Mesendoderm (in vitro differentiated cells): ENCODE data around the gene EVI5L.

Source experiments
- DNase-seq: peaks from one replicate; pipeline ENCODE4 v3.0.0; 2013
- H2AK5ac ChIP-seq: 2 replicates; pipeline ENCODE4 v1.6.1; 2013; ENCODE audit warnings: low read length, inconsistent platforms
- H2BK120ac ChIP-seq: 2 replicates; pipeline ENCODE4 v1.6.1; 2013; ENCODE audit warnings: low read depth, mild to moderate bottlenecking, low read length, moderate library complexity, mixed read lengths
- H2BK15ac ChIP-seq: replicated peaks from 2 replicates; pipeline ENCODE4 v1.6.1; 2013; ENCODE audit warnings: low read depth, mild to moderate bottlenecking, moderate library complexity
- H2BK5ac ChIP-seq: 2 replicates; pipeline ENCODE4 v1.6.1; 2013; ENCODE audit warnings: low read length, inconsistent platforms
- H3K18ac ChIP-seq: 2 replicates; pipeline ENCODE4 v1.6.1; 2013; ENCODE audit warnings: mild to moderate bottlenecking, low read length, mixed read lengths
- H3K23ac ChIP-seq: one replicate; pipeline ENCODE4 v1.6.1; 2013; ENCODE audit warnings: low read length
- H3K27ac ChIP-seq: 2 replicates; pipeline ENCODE4 v1.5.1; 2013; ENCODE audit warnings: low read depth, mild to moderate bottlenecking, inconsistent platforms, low read length, moderate library complexity
- H3K27me3 ChIP-seq: 2 replicates; pipeline ENCODE4 v1.6.1; 2013; ENCODE audit warnings: low read length, control low read depth, mild to moderate bottlenecking, inconsistent platforms; ENCODE audit not compliant: insufficient read depth, poor library complexity
- H3K36me3 ChIP-seq: 2 replicates; pipeline ENCODE4 v1.6.1; 2013; ENCODE audit warnings: low read length, inconsistent platforms; ENCODE audit not compliant: control insufficient read depth, insufficient read depth
- H3K4ac ChIP-seq: one replicate; pipeline ENCODE4 v1.6.1; 2013; ENCODE audit warnings: low read depth, mild to moderate bottlenecking, low read length, moderate library complexity
- H3K4me1 ChIP-seq: 2 replicates; pipeline ENCODE4 v1.6.1; 2013; ENCODE audit warnings: low read depth, low read length, inconsistent platforms; ENCODE audit not compliant: control insufficient read depth
- H3K4me2 ChIP-seq: 2 replicates; pipeline ENCODE4 v1.6.1; 2013; ENCODE audit warnings: low read length
- H3K4me3 ChIP-seq: 2 replicates; pipeline ENCODE4 v1.5.1; 2013; ENCODE audit warnings: mild to moderate bottlenecking, low read length
- H3K56ac ChIP-seq: one replicate; pipeline ENCODE4 v1.6.1; 2013; ENCODE audit warnings: low read length
- H3K79me1 ChIP-seq: 2 replicates; pipeline ENCODE4 v1.6.1; 2013; ENCODE audit warnings: low read length, inconsistent platforms
- H3K79me2 ChIP-seq: 2 replicates; pipeline ENCODE4 v1.6.1; 2013; ENCODE audit warnings: mild to moderate bottlenecking, low read length; ENCODE audit not compliant: control insufficient read depth, insufficient read depth
- H3K9ac ChIP-seq: 2 replicates; pipeline ENCODE4 v1.6.1; 2013; ENCODE audit warnings: low read length, inconsistent platforms
- H4K5ac ChIP-seq: one replicate; pipeline ENCODE4 v1.6.1; 2013; ENCODE audit warnings: low read length
- H4K8ac ChIP-seq: one replicate; pipeline ENCODE4 v1.6.1; 2013; ENCODE audit warnings: low read depth, mild to moderate bottlenecking, control low read depth, low read length, moderate library complexity
- WGBS: extraction: QIAGEN DNeasy Blood & Tissue Kit; methylation state at CpG from one replicate; pipeline ENCODE4 v1.1.7; 2013; ENCODE audit warnings: low lambda C conversion rate, missing lambda C conversion rate; ENCODE audit not compliant: insufficient coverage; ENCODE audit errors: extremely low coverage; 5-methylcytosine and 5-hydroxymethylcytosine counted together

Gene EVI5L

DNA sequence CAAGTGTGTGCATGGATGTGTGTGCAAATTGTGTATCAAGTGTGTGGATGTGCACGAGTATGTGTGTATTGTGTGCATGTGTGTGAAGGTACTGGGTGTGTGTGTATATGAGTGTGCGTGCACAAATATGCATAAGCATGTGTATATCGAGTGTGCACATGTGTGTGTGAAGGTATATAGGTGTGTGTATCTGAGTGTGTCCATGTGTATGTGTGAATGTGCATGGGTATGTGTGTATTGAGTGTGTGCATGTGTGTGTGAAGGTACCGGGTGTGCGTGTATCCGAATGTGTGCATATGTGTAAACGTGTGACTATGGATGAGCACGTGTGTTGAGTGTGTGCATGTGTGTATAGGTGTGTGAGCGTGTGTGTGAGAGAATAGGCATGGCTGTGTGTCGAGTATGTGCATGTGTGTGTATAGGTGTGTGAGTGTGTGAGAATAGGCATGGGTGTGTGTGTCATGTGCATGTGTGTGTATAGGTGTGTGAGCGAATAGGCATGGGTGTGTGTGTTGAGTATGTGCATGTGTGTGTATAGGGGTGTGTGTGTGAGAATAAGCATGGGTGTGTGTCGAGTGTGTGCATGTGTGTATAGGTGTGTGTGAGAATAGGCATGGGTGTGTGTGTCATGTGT lies 12.8 kb downstream of the EVI5L start:
- H3K4me1 ChIP-seq, result no peaks in the 10 kb centered on the region
- no peak overlapping the region for H3K23ac ChIP-seq
- no peak overlapping the region for H4K8ac ChIP-seq
- WGBS, result 100% methylated on average over 1 of the region's 12 CpGs
- no peak overlapping the region for H3K9ac ChIP-seq
- no peak overlapping the region for H2AK5ac ChIP-seq
- no peaks in the 10 kb centered on the region for H3K36me3 ChIP-seq
- no peak overlapping the region for H2BK15ac ChIP-seq
- no peak overlapping the region for H2BK120ac ChIP-seq
- H4K5ac ChIP-seq, result no peak overlapping the region
- no peaks in the 10 kb centered on the region for H3K79me2 ChIP-seq
- no peak overlapping the region for H3K4ac ChIP-seq
- no peak overlapping the region for H3K4me2 ChIP-seq
- H3K79me1 ChIP-seq, result no peaks in the 10 kb centered on the region
- H3K56ac ChIP-seq, result no peak overlapping the region
- no peak overlapping the region for H3K4me3 ChIP-seq
- H2BK5ac ChIP-seq, result no peak overlapping the region
- H3K27me3 ChIP-seq, result no peaks in the 10 kb centered on the region
- no peak overlapping the region for H3K27ac ChIP-seq
- H3K18ac ChIP-seq, result no peak overlapping the region
- DNase-seq, result no peak

DNA sequence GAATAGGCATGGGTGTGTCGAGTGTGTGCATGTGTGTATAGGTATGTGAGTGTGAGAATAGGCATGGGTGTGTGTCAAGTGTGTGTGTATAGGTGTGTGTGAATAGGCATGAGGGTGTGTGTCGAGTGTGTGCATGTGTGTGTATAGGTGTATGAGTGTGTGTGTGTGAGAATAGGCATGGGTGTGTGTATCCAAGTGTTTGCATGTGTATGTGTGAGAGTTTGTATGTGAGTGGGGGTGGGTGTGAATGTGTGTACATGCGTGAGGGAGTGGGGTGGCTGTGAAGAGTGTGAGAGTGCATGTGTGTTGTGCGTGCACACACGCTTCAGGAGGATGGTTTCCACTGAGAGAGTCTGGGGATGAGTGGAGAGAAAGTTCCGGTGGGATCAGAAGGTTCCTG lies 13.5 kb downstream of the EVI5L start:
- Histone ChIP-seq H3K4me1 (no peaks in the 10 kb centered on the region), H3K79me1 (no peaks in the 10 kb centered on the region), H4K5ac (no peak overlapping the region), H3K56ac (no peak overlapping the region), H2BK120ac (no peak overlapping the region), H2BK5ac (no peak overlapping the region), H2BK15ac (no peak overlapping the region), H3K4me2 (no peak overlapping the region), H3K4ac (no peak overlapping the region), H2AK5ac (no peak overlapping the region), H3K36me3 (no peaks in the 10 kb centered on the region), H3K23ac (no peak overlapping the region), H3K4me3 (no peak overlapping the region), H3K27ac (no peak overlapping the region), H3K9ac (no peak overlapping the region), H3K27me3 (no peaks in the 10 kb centered on the region), H3K79me2 (no peaks in the 10 kb centered on the region), H4K8ac (no peak overlapping the region), H3K18ac (no peak overlapping the region)
- WGBS, result 100% methylated on average over 1 of the region's 6 CpGs
- no peak for DNase-seq

DNA sequence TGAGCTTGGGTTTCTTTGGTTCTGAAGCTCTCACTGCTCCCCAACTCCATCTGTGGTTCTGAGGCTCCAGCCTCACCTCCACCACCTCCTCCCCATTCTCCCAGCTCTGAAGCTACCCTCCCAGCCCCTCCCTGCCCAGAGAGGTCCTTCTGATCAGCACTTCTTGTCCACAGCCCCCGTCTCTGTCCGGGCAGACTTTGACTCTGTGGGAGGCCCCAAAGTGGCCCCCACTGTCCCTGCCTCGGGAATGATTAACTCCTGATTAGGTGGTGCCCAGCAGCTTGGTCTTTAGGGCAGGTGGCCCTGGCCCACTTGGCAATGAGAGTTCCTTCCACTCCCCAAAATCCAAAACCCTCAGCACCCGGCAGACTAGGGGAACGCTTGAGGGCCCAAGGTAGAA lies 14.4 kb downstream of the EVI5L start:
- WGBS, result no CpG with 5 or more reads among the region's 5 CpGs

DNA sequence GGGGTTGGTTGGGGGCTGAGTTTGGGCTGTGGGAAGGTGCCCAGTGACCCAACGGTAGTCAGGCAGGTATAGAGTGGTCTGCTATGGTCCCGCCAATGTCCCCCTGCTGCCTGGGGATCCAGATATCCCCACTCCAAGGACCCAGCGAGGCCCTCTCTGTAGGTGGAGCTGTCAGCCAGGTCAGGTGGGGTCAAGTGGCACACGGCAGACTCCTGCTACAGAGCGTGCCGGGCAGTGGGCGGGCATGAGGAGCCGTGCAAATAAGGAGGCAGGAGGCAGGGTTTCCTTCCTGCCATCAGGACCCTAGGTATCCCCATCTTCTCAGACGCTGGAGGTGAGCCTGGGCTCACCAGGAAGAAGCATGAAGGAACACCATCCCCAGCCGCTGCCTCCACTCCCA lies 14.9 kb downstream of the EVI5L start:
- Histone ChIP-seq H3K27me3 (no peaks in the 10 kb centered on the region), H4K8ac (no peak overlapping the region), H3K36me3 (no peaks in the 10 kb centered on the region), H3K18ac (no peak overlapping the region), H3K4me3 (no peak overlapping the region), H3K4me1 (no peaks in the 10 kb centered on the region), H3K4ac (no peak overlapping the region), H3K56ac (no peak overlapping the region), H4K5ac (no peak overlapping the region), H3K79me2 (no peaks in the 10 kb centered on the region), H3K27ac (no peak overlapping the region), H3K23ac (no peak overlapping the region), H2BK5ac (no peak overlapping the region), H3K9ac (no peak overlapping the region), H3K4me2 (no peak overlapping the region), H2AK5ac (no peak overlapping the region), H3K79me1 (no peaks in the 10 kb centered on the region), H2BK15ac (no peak overlapping the region), H2BK120ac (no peak overlapping the region)
- no CpG with 5 or more reads among the region's 10 CpGs for WGBS
- no peak for DNase-seq

More for the DNA sequence above, 14.4 kb downstream of the EVI5L start:
- no peaks in the 10 kb centered on the region for H3K27me3 ChIP-seq
- H3K79me2 ChIP-seq, result no peaks in the 10 kb centered on the region
- no peak overlapping the region for H3K23ac ChIP-seq
- H4K5ac ChIP-seq, result no peak overlapping the region
- H3K36me3 ChIP-seq, result no peaks in the 10 kb centered on the region
- no peak overlapping the region for H3K4ac ChIP-seq
- H3K27ac ChIP-seq, result no peak overlapping the region
- no peak overlapping the region for H2BK15ac ChIP-seq
- no peak overlapping the region for H3K9ac ChIP-seq
- H2BK5ac ChIP-seq, result no peak overlapping the region
- no peak overlapping the region for H3K18ac ChIP-seq
- H4K8ac ChIP-seq, result no peak overlapping the region
- H3K4me1 ChIP-seq, result no peaks in the 10 kb centered on the region
- no peak for DNase-seq
- H3K4me3 ChIP-seq, result no peak overlapping the region
- no peaks in the 10 kb centered on the region for H3K79me1 ChIP-seq
- H2BK120ac ChIP-seq, result no peak overlapping the region
- H3K56ac ChIP-seq, result no peak overlapping the region
- no peak overlapping the region for H3K4me2 ChIP-seq
- no peak overlapping the region for H2AK5ac ChIP-seq

DNA sequence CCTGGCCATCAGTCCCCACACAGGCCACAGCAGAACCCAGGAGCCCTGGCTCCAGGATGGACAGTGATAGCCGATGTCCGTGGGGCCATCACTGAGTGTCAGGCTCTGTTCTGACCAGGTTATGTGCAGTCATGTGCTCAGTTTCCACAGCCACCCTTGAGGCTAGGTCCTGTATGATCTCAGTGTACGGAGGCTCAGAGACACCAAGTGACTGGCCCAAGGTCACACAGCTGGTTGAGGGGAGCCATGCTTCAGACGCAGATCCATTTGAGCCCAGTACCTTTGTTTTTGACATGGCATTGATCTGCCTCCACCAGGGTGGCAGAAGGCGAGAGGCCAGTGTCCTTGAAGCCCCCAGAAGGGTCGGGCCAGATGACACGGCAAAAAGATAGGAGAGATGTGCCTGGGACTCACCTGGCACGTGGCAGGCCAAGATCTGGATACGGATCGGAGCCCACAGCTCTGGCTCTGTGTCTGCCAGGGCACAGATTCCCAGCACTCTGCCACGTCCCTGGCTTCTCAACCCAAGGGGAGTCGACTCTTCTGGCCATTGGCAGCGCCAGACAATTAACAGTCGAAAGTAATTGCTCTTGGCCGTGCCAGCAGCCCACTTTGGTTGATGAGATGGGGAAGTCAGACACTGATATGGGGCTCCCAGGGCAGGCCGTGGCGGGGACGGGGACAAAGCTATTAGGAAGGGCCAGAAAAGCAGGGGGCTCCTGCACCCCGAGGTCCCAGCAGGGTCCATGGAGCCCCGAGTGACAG lies 15.6 kb downstream of the EVI5L start:
- no peak overlapping the region for H4K5ac ChIP-seq
- H3K4me1 ChIP-seq, result no peaks in the 10 kb centered on the region
- H3K56ac ChIP-seq, result no peak overlapping the region
- H3K27ac ChIP-seq, result no peak overlapping the region
- WGBS, result no CpG with 5 or more reads among the region's 20 CpGs
- DNase-seq, result no peak
- no peak overlapping the region for H3K4ac ChIP-seq
- no peak overlapping the region for H3K18ac ChIP-seq
- H3K27me3 ChIP-seq, result no peaks in the 10 kb centered on the region
- no peak overlapping the region for H3K23ac ChIP-seq
- no peak overlapping the region for H3K9ac ChIP-seq
- no peak overlapping the region for H3K4me3 ChIP-seq
- H3K79me1 ChIP-seq, result no peaks in the 10 kb centered on the region
- H2BK15ac ChIP-seq, result no peak overlapping the region
- no peak overlapping the region for H3K4me2 ChIP-seq
- H2AK5ac ChIP-seq, result no peak overlapping the region
- no peak overlapping the region for H2BK120ac ChIP-seq
- no peaks in the 10 kb centered on the region for H3K79me2 ChIP-seq
- H2BK5ac ChIP-seq, result no peak overlapping the region
- H4K8ac ChIP-seq, result no peak overlapping the region
- H3K36me3 ChIP-seq, result no peaks in the 10 kb centered on the region
